Measurements from ENCODE around the gene CASQ1. TPM values are rescaled to one million over a fixed set of nuclear protein-coding genes. Genes with fewer than 3 reads are reported as not detected.

Gene CASQ1
- total RNA-seq, 3 donors from 2014 or later (not counting 1 experiment from before 2014, with no cell fraction given) = not detected

- H3K27me3 ChIP-seq (ENCODE audit: control insufficient read depth, insufficient read depth, low read length) = no peaks in the 10 kb centered on the region
- Mint-ChIP-seq H3K4me1 (no peaks in the 10 kb centered on the region), H3K36me3 (no peaks in the 10 kb centered on the region), H3K9me3 (no peaks in the 10 kb centered on the region), H3K27me3 (ENCODE audit: low read depth in 2 of 2) (peaks cover 8% of the 10 kb centered on the region in 2 donors), H3K27ac (no peak overlapping the region), H3K4me3 (no peak overlapping the region)
- H3K36me3 ChIP-seq (ENCODE audit: control insufficient read depth, insufficient read depth, low read length) = no peaks in the 10 kb centered on the region
- DNase-seq (no peak), ATAC-seq (no peak)
- TF ChIP-seq, protein P1, sequence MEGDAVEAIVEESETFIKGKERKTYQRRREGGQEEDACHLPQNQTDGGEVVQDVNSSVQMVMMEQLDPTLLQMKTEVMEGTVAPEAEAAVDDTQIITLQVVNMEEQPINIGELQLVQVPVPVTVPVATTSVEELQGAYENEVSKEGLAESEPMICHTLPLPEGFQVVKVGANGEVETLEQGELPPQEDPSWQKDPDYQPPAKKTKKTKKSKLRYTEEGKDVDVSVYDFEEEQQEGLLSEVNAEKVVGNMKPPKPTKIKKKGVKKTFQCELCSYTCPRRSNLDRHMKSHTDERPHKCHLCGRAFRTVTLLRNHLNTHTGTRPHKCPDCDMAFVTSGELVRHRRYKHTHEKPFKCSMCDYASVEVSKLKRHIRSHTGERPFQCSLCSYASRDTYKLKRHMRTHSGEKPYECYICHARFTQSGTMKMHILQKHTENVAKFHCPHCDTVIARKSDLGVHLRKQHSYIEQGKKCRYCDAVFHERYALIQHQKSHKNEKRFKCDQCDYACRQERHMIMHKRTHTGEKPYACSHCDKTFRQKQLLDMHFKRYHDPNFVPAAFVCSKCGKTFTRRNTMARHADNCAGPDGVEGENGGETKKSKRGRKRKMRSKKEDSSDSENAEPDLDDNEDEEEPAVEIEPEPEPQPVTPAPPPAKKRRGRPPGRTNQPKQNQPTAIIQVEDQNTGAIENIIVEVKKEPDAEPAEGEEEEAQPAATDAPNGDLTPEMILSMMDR (IDR thresholded peaks at IDR 0.05) = no peak
- WGBS (ENCODE audit: insufficient coverage) = 91% methylated on average over 7 of the region's 7 CpGs
- H3K27ac ChIP-seq (ENCODE audit: low read length) = no peak overlapping the region
- H3K4me1 ChIP-seq (ENCODE audit: control insufficient read depth, insufficient read depth, low read length) = peaks cover 5% of the 10 kb centered on the region
- H3K9me3 ChIP-seq (ENCODE audit: control insufficient read depth, insufficient read depth, low read length) = no peaks in the 10 kb centered on the region
- H3K4me3 ChIP-seq (ENCODE audit: low read length) = no peak overlapping the region
- intact Hi-C loops (cut with micrococcal nuclease) = no loop called here
These were observed 2.0 kb upstream of the CASQ1 start for GRCh38 chr1:160188341-160188740.

DNA sequence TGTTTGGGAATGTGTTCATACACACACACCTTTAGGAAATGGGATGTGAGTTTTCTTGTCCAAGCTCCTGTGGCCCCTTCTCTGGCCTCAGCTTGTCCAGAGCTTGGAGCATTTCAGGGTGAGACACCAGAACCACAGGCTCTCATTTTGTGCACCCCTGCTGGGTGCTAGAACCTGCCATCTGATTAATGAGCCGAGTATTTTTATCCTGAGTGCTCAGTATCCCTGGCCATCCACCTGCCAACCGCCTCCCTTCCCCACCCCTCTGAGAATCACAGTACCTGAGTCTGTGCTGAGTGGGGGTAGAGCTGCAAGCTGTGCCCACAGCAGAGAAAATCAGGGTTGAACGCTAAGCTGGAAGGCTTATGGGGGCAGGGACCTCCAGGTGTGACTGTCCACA, 1.4 kb downstream of the CASQ1 start:
- TF ChIP-seq, protein P1 (IDR thresholded peaks at IDR 0.05) = no peak
- ATAC-seq (no peak), DNase-seq (no peak)
- Mint-ChIP-seq H3K4me3 (no peak overlapping the region), H3K27ac (no peak overlapping the region), H3K36me3 (no peaks in the 10 kb centered on the region), H3K4me1 (no peaks in the 10 kb centered on the region), H3K9me3 (no peaks in the 10 kb centered on the region), H3K27me3 (ENCODE audit: low read depth in 2 of 2) (peaks cover 1 to 3% of the 10 kb centered on the region in 2 donors)
- peaks cover 7% of the 10 kb centered on the region for H3K4me1 ChIP-seq (ENCODE audit: control insufficient read depth, insufficient read depth, low read length)
- no peak overlapping the region for H3K4me3 ChIP-seq (ENCODE audit: low read length)
- no peaks in the 10 kb centered on the region for H3K9me3 ChIP-seq (ENCODE audit: control insufficient read depth, insufficient read depth, low read length)
- intact Hi-C loops (cut with micrococcal nuclease) = loop anchor here (2.0 kb wide), 1 partner anchor 415 kb away; no protein-coding TSS in a partner anchor
- WGBS (ENCODE audit: insufficient coverage) = 82% methylated on average over 3 of the region's 3 CpGs
- H3K36me3 ChIP-seq (ENCODE audit: control insufficient read depth, insufficient read depth, low read length) = no peaks in the 10 kb centered on the region
- H3K27ac ChIP-seq (ENCODE audit: low read length) = no peak overlapping the region
- no peaks in the 10 kb centered on the region for H3K27me3 ChIP-seq (ENCODE audit: control insufficient read depth, insufficient read depth, low read length)

DNA sequence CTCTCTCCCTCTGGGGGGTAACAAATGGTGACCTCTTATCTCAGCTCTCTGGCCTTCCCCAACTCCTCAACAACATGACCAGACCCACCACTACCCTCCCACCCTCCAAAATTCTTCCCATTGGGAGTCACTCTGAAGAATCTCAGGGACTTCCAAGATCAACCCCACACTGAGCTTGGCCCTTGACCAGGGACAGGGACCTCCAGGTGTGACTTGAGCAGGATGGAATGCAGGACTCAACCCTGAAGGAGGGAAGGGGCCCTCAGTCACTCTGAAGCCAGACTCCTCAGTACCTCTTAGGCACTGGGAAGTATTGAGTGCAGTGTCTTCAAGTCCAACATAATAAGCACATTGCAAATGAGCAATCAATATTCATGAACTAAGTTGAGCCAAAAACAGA, 1.9 kb downstream of the CASQ1 start:
- no peak overlapping the region for H3K27ac ChIP-seq (ENCODE audit: low read length)
- H3K27ac Mint-ChIP-seq = no peak overlapping the region
- TF ChIP-seq, protein P1 (IDR thresholded peaks at IDR 0.05) = no peak
- H3K27me3 ChIP-seq (ENCODE audit: control insufficient read depth, insufficient read depth, low read length) = no peaks in the 10 kb centered on the region
- H3K4me1 Mint-ChIP-seq = no peaks in the 10 kb centered on the region
- no peaks in the 10 kb centered on the region for H3K9me3 Mint-ChIP-seq
- intact Hi-C loops (cut with micrococcal nuclease) = loop anchor here (2.0 kb wide), 1 partner anchor 415 kb away; no protein-coding TSS in a partner anchor
- H3K36me3 Mint-ChIP-seq = no peaks in the 10 kb centered on the region
- H3K9me3 ChIP-seq (ENCODE audit: control insufficient read depth, insufficient read depth, low read length) = no peaks in the 10 kb centered on the region
- H3K4me3 Mint-ChIP-seq = no peak overlapping the region
- H3K27me3 Mint-ChIP-seq (ENCODE audit: low read depth in 2 of 2) = peaks cover 0 to 3% of the 10 kb centered on the region in 2 donors
- H3K4me3 ChIP-seq (ENCODE audit: low read length) = no peak overlapping the region
- ATAC-seq (no peak), DNase-seq (no peak)
- H3K36me3 ChIP-seq (ENCODE audit: control insufficient read depth, insufficient read depth, low read length) = no peaks in the 10 kb centered on the region
- peaks cover 7% of the 10 kb centered on the region for H3K4me1 ChIP-seq (ENCODE audit: control insufficient read depth, insufficient read depth, low read length)

All from natural killer cell (primary cell).